B cell (primary cell): ENCODE measurements around the gene TMEM108.

Experiments used
- CTCF ChIP-seq: fragments of 200-600 bp; IDR thresholded peaks from one replicate; pipeline ENCODE4 v1.8.0; 2022; ENCODE audit warnings: antibody characterized with exemption, mild to moderate bottlenecking
- EZH2 ChIP-seq: IDR thresholded peaks from 2 replicates; pipeline ENCODE4 v1.6.1; 2012; ENCODE audit warnings: borderline replicate concordance, low read depth, mild to moderate bottlenecking, moderate library complexity, low read length; ENCODE audit not compliant: insufficient read depth, poor library complexity, severe bottlenecking

GRCh38 chr3:133439563-133439962 is 401.4 kb downstream of the TMEM108 start:
- no peak for TF ChIP-seq EZH2
- TF ChIP-seq CTCF, result no peak
